ENCODE results near the gene SH3RF1.
A peak's percentile ranks its signal among the peaks of the same experiment; 100 is the strongest.

SH3RF1 gene

GRCh38 chr4:169136796-169137557 is 133.8 kb downstream of the SH3RF1 start:
- no peak for DNase-seq (ENCODE audit: low read depth, low spot score)

GRCh38 chr4:169136330-169136729 is 134.4 kb downstream of the SH3RF1 start:
- DNase-seq (ENCODE audit: low read depth, low spot score): no peak

GRCh38 chr4:169135776-169136175 is 135.0 kb downstream of the SH3RF1 start:
- DNase-seq (ENCODE audit: low read depth, low spot score): no peak

GRCh38 chr4:169133932-169134331 is 136.8 kb downstream of the SH3RF1 start:
- DNase-seq (ENCODE audit: low read depth, low spot score): peak; percentile 69

GRCh38 chr4:169132561-169133305 is 138.0 kb downstream of the SH3RF1 start:
- DNase-seq (ENCODE audit: low read depth, low spot score): no peak

GRCh38 chr4:169131556-169132208 is 139.1 kb downstream of the SH3RF1 start:
- DNase-seq (ENCODE audit: low read depth, low spot score): no peak

- no peak for DNase-seq (ENCODE audit: low read depth, low spot score)
Measured at GRCh38 chr4:169128902-169129301, 141.9 kb downstream of the SH3RF1 start.

GRCh38 chr4:169127314-169127713 is 143.4 kb downstream of the SH3RF1 start:
- DNase-seq (ENCODE audit: low read depth, low spot score): no peak

- no peak for DNase-seq (ENCODE audit: low read depth, low spot score)
Measured at GRCh38 chr4:169124661-169125060, 146.1 kb downstream of the SH3RF1 start.

- no peak for DNase-seq (ENCODE audit: low read depth, low spot score)
Measured at GRCh38 chr4:169122422-169122821, 148.3 kb downstream of the SH3RF1 start.

GRCh38 chr4:169121861-169122382 is 148.8 kb downstream of the SH3RF1 start:
- DNase-seq (ENCODE audit: low read depth, low spot score): no peak

GRCh38 chr4:169120624-169121023 is 150.1 kb downstream of the SH3RF1 start:
- no peak for DNase-seq (ENCODE audit: low read depth, low spot score)

GRCh38 chr4:169119536-169119935 is 151.2 kb downstream of the SH3RF1 start:
- no peak for DNase-seq (ENCODE audit: low read depth, low spot score)

GRCh38 chr4:169117591-169118081 is 153.1 kb downstream of the SH3RF1 start:
- DNase-seq (ENCODE audit: low read depth, low spot score): no peak

- DNase-seq (ENCODE audit: low read depth, low spot score): no peak
Measured at GRCh38 chr4:169116270-169116901, 154.4 kb downstream of the SH3RF1 start.

- peak; percentile 12 for DNase-seq (ENCODE audit: low read depth, low spot score)
Measured at GRCh38 chr4:169115897-169116254, 154.9 kb downstream of the SH3RF1 start.

GRCh38 chr4:169115144-169115896 is 155.4 kb downstream of the SH3RF1 start:
- no peak for DNase-seq (ENCODE audit: low read depth, low spot score)

- DNase-seq (ENCODE audit: low read depth, low spot score): no peak
Measured at GRCh38 chr4:169114341-169114974, 156.3 kb downstream of the SH3RF1 start.

- DNase-seq (ENCODE audit: low read depth, low spot score): no peak
Measured at GRCh38 chr4:169110633-169111032, 160.1 kb downstream of the SH3RF1 start.

GRCh38 chr4:169109035-169109675 is 161.6 kb downstream of the SH3RF1 start:
- DNase-seq (ENCODE audit: low read depth, low spot score): no peak
